Measurements from ENCODE around the gene MIPEP. TPM values are rescaled to one million over a fixed set of nuclear protein-coding genes. Genes with fewer than 3 reads are reported as not detected.

Gene MIPEP
- polyA plus RNA-seq, 1 donor from 2014 or later, result 9.1 TPM

DNA sequence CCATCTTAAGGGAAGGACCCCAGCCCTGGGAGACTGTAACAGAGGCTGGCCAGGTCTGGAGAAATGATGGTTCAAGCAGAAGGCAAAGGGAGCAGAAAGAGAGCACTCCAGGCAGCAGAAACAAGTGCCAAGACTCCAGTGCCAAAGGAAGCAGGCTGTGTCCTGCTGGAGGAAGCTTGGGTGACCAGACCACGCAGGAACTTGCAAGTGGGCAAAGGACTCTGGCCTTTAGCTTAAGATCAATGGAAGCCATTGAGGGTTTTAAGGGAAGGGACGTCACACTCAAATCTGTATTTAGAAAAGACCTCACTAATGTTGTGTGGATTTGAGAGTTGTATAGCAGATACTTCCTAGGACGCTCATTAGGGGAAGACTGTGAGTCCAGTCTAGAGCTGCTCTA lies 95.5 kb downstream of the MIPEP start:
- H3K27ac ChIP-seq (ENCODE audit: low read length), result no peak overlapping the region
- no peak overlapping the region for H3K9ac ChIP-seq (ENCODE audit: low read length)
- no peaks in the 10 kb centered on the region for H3K9me3 ChIP-seq (ENCODE audit: low read length)
- H2AFZ ChIP-seq (ENCODE audit: low read depth, low read length), result no peak overlapping the region
- TF ChIP-seq, protein P1, sequence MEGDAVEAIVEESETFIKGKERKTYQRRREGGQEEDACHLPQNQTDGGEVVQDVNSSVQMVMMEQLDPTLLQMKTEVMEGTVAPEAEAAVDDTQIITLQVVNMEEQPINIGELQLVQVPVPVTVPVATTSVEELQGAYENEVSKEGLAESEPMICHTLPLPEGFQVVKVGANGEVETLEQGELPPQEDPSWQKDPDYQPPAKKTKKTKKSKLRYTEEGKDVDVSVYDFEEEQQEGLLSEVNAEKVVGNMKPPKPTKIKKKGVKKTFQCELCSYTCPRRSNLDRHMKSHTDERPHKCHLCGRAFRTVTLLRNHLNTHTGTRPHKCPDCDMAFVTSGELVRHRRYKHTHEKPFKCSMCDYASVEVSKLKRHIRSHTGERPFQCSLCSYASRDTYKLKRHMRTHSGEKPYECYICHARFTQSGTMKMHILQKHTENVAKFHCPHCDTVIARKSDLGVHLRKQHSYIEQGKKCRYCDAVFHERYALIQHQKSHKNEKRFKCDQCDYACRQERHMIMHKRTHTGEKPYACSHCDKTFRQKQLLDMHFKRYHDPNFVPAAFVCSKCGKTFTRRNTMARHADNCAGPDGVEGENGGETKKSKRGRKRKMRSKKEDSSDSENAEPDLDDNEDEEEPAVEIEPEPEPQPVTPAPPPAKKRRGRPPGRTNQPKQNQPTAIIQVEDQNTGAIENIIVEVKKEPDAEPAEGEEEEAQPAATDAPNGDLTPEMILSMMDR (IDR thresholded peaks at IDR 0.05; ENCODE audit: poor library complexity, severe bottlenecking), result no peak
- TF ChIP-seq EZH2 (IDR thresholded peaks at IDR 0.05; ENCODE audit: borderline replicate concordance, insufficient read depth, low read length, poor library complexity, severe bottlenecking) (no peak), MXI1 (conservative IDR thresholded peaks at IDR 0.05; ENCODE audit: poor library complexity, severe bottlenecking) (no peak), TAF1 (IDR thresholded peaks at IDR 0.05; ENCODE audit: low read depth) (no peak), SMC3 (conservative IDR thresholded peaks at IDR 0.05; ENCODE audit: poor library complexity) (no peak)
- H3K9me2 ChIP-seq (ENCODE audit: insufficient read depth, low read length), result no peaks in the 10 kb centered on the region
- no peaks in the 10 kb centered on the region for H3K36me3 ChIP-seq (ENCODE audit: insufficient read depth, low read length)
- no peaks in the 10 kb centered on the region for H3K27me3 ChIP-seq (ENCODE audit: insufficient read depth, low read depth, low read length)
- H3K4me3 ChIP-seq (ENCODE audit: low read length), result no peak overlapping the region
- H3F3A ChIP-seq (ENCODE audit: insufficient read depth, low read length, poor library complexity, severe bottlenecking), result no peaks in the 10 kb centered on the region
- H3K79me2 ChIP-seq (replicated peaks; ENCODE audit: insufficient read depth, low read length), result no peaks in the 10 kb centered on the region
- H4K20me1 ChIP-seq (ENCODE audit: insufficient read depth), result no peaks in the 10 kb centered on the region
- H3K4me2 ChIP-seq (ENCODE audit: low read length), result no peak overlapping the region

DNA sequence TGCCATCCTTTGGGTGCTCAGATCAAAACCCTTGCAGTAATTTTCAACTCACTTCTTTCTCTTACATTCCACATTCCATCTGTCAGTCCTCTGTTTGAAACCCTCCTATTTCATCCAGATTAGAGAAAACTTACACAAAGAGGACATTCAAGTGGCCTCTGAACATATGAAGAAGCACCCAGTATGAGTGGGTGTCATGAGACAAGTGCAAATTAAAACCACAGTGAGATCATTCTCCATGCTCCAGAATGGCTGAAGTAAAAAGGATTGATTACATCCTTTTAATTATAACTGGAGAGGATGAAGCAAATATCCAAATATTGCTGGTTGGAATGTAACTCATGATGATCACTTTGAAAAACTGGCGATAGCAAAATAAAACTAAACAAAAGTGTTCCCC lies 96.5 kb downstream of the MIPEP start:
- H3K79me2 ChIP-seq (replicated peaks; ENCODE audit: insufficient read depth, low read length), result no peaks in the 10 kb centered on the region
- no peaks in the 10 kb centered on the region for H3F3A ChIP-seq (ENCODE audit: insufficient read depth, low read length, poor library complexity, severe bottlenecking)
- no peak overlapping the region for H3K4me3 ChIP-seq (ENCODE audit: low read length)

More for the DNA sequence above, 96.5 kb downstream of the MIPEP start:
- Histone ChIP-seq H2AFZ (ENCODE audit: low read depth, low read length) (no peak overlapping the region), H4K20me1 (ENCODE audit: insufficient read depth) (no peaks in the 10 kb centered on the region), H3K36me3 (ENCODE audit: insufficient read depth, low read length) (no peaks in the 10 kb centered on the region), H3K9ac (ENCODE audit: low read length) (no peak overlapping the region), H3K9me2 (ENCODE audit: insufficient read depth, low read length) (no peaks in the 10 kb centered on the region), H3K4me2 (ENCODE audit: low read length) (no peak overlapping the region), H3K27me3 (ENCODE audit: insufficient read depth, low read depth, low read length) (no peaks in the 10 kb centered on the region), H3K9me3 (ENCODE audit: low read length) (no peaks in the 10 kb centered on the region), H3K27ac (ENCODE audit: low read length) (no peak overlapping the region)
- no peak for TF ChIP-seq POLR2AphosphoS5 (IDR thresholded peaks at IDR 0.05)
- no peak for TF ChIP-seq SMC3 (conservative IDR thresholded peaks at IDR 0.05; ENCODE audit: poor library complexity)
- TF ChIP-seq EP300 (conservative IDR thresholded peaks at IDR 0.05; ENCODE audit: poor library complexity, severe bottlenecking), result no peak
- TF ChIP-seq REST (IDR thresholded peaks at IDR 0.05; ENCODE audit: borderline replicate concordance), result no peak
- TF ChIP-seq RAD21 (conservative IDR thresholded peaks at IDR 0.05), result no peak
- TF ChIP-seq EZH2 (IDR thresholded peaks at IDR 0.05; ENCODE audit: borderline replicate concordance, insufficient read depth, low read length, poor library complexity, severe bottlenecking), result no peak
- TF ChIP-seq, protein P1 (IDR thresholded peaks at IDR 0.05; ENCODE audit: poor library complexity, severe bottlenecking), result no peak
- no peak for TF ChIP-seq TAF1 (IDR thresholded peaks at IDR 0.05; ENCODE audit: low read depth)
- no peak for TF ChIP-seq MXI1 (conservative IDR thresholded peaks at IDR 0.05; ENCODE audit: poor library complexity, severe bottlenecking)

Measured in neural cell (in vitro differentiated cells).